ENCODE results near the gene ROCK2. TPM values are rescaled to one million over a fixed set of nuclear protein-coding genes. Genes with fewer than 3 reads are reported as not detected.

The ROCK2 gene
- total and polyA plus RNA-seq, 8 donors = 3.5 to 21.5 (median 12.1) TPM

GRCh38 chr2:11305958-11306357 lies 38.5 kb downstream of the ROCK2 start:
- no peak overlapping the region for H3K4me3 ChIP-seq
- intact Hi-C loops (cut with DNase I) = no loop called here
- H3K4me1 ChIP-seq = peaks cover 6 to 16% (median 12%) of the 10 kb centered on the region in 3 donors
- H3K9me3 ChIP-seq = no peaks in the 10 kb centered on the region
- ATAC-seq = peak in 3 of 4 donors; percentile 51 to 75 (median 68)
- no peak overlapping the region for H3K27ac ChIP-seq
- TF ChIP-seq CTCF (IDR thresholded peaks at IDR 0.05) = no peak
- WGBS, 2 donors = 19% methylated on average over 1 of the region's 1 CpG
- no peaks in the 10 kb centered on the region for H3K36me3 ChIP-seq
- DNase-seq = no peak
- no peaks in the 10 kb centered on the region for H3K27me3 ChIP-seq
- no peak for FAIRE-seq

- H3K4me3 ChIP-seq = no peak overlapping the region
- no peak for ATAC-seq
- 81 to 88% methylated on average over 4 of the region's 4 CpGs for WGBS, 2 donors
- no peak overlapping the region for H3K27ac ChIP-seq
- no peaks in the 10 kb centered on the region for H3K9me3 ChIP-seq
- DNase-seq = no peak
- no peak for FAIRE-seq
- H3K36me3 ChIP-seq = no peaks in the 10 kb centered on the region
- no peaks in the 10 kb centered on the region for H3K27me3 ChIP-seq
- TF ChIP-seq CTCF (IDR thresholded peaks at IDR 0.05) = no peak
- intact Hi-C loops (cut with DNase I) = no loop called here
- H3K4me1 ChIP-seq = peaks cover 6 to 13% (median 12%) of the 10 kb centered on the region in 3 donors
Observed at GRCh38 chr2:11305338-11305737, 39.1 kb downstream of the ROCK2 start.

GRCh38 chr2:11304476-11304875 lies 40.0 kb downstream of the ROCK2 start:
- H3K4me3 ChIP-seq = no peak overlapping the region
- FAIRE-seq (no peak), DNase-seq (no peak), ATAC-seq (no peak)
- H3K27me3 ChIP-seq = no peaks in the 10 kb centered on the region
- intact Hi-C loops (cut with DNase I) = no loop called here
- H3K4me1 ChIP-seq = peaks cover 6 to 12% (median 8%) of the 10 kb centered on the region in 3 donors
- WGBS, 2 donors = 88% methylated on average over 5 of the region's 5 CpGs
- no peak overlapping the region for H3K27ac ChIP-seq
- TF ChIP-seq CTCF (IDR thresholded peaks at IDR 0.05) = no peak
- H3K36me3 ChIP-seq = no peaks in the 10 kb centered on the region
- no peaks in the 10 kb centered on the region for H3K9me3 ChIP-seq

GRCh38 chr2:11303290-11304013 lies 41.0 kb downstream of the ROCK2 start:
- ATAC-seq = no peak
- peaks cover 6 to 12% (median 8%) of the 10 kb centered on the region in 3 donors for H3K4me1 ChIP-seq
- H3K4me3 ChIP-seq = no peak overlapping the region
- WGBS, 2 donors = 87 to 92% methylated on average over 5 of the region's 5 CpGs
- no peak for TF ChIP-seq CTCF (IDR thresholded peaks at IDR 0.05)
- no peak overlapping the region for H3K27ac ChIP-seq
- no peak for DNase-seq
- H3K9me3 ChIP-seq = no peaks in the 10 kb centered on the region
- intact Hi-C loops (cut with DNase I) = no loop called here
- no peaks in the 10 kb centered on the region for H3K27me3 ChIP-seq
- FAIRE-seq = no peak
- H3K36me3 ChIP-seq = no peaks in the 10 kb centered on the region

- Histone ChIP-seq H3K27me3 (no peaks in the 10 kb centered on the region), H3K4me1 (peaks cover 0 to 6% (median 4%) of the 10 kb centered on the region in 3 donors), H3K4me3 (no peak overlapping the region), H3K27ac (no peak overlapping the region), H3K9me3 (no peaks in the 10 kb centered on the region), H3K36me3 (no peaks in the 10 kb centered on the region)
- DNase-seq (no peak), FAIRE-seq (no peak), ATAC-seq (no peak)
- intact Hi-C loops (cut with DNase I) = no loop called here
- WGBS, 2 donors = 90 to 91% methylated on average over 6 of the region's 6 CpGs
- TF ChIP-seq CTCF (IDR thresholded peaks at IDR 0.05) = no peak
Observed at GRCh38 chr2:11299439-11299838, 45.0 kb downstream of the ROCK2 start.
